PC-9 (cell line): ENCODE data around the gene PDE4D.

Experiments used
- EZH2 ChIP-seq: fragments of 200-600 bp; sonication (generic); IDR thresholded peaks from 2 replicates; pipeline ENCODE4 v1.8.0; 2017; ENCODE audit warnings: antibody characterized with exemption, low read depth
- TF ChIP-seq, protein P1 (sequence below): fragments of 200-600 bp; sonication (generic); conservative IDR thresholded peaks from 2 replicates; pipeline ENCODE4 v1.6.1; 2017; ENCODE audit warnings: mixed run types, antibody characterized with exemption, mild to moderate bottlenecking, moderate library complexity

- TF ChIP-seq, protein P1, sequence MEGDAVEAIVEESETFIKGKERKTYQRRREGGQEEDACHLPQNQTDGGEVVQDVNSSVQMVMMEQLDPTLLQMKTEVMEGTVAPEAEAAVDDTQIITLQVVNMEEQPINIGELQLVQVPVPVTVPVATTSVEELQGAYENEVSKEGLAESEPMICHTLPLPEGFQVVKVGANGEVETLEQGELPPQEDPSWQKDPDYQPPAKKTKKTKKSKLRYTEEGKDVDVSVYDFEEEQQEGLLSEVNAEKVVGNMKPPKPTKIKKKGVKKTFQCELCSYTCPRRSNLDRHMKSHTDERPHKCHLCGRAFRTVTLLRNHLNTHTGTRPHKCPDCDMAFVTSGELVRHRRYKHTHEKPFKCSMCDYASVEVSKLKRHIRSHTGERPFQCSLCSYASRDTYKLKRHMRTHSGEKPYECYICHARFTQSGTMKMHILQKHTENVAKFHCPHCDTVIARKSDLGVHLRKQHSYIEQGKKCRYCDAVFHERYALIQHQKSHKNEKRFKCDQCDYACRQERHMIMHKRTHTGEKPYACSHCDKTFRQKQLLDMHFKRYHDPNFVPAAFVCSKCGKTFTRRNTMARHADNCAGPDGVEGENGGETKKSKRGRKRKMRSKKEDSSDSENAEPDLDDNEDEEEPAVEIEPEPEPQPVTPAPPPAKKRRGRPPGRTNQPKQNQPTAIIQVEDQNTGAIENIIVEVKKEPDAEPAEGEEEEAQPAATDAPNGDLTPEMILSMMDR = no peak
- no peak for TF ChIP-seq EZH2
These were observed 133.8 kb downstream of the PDE4D start for GRCh38 chr5:59759600-59760351.
